AG09309 (cell line): ENCODE measurements around the gene NAGK.
"Not testable (repeated sequence)": the region's sequence is repeated elsewhere in the genome, so short reads cannot be mapped to it uniquely, and the experiment has no call there.

Source experiments
- DNase-seq: peaks from one replicate; pipeline ENCODE4 v3.0.0-alpha.2; 2010; ENCODE audit warnings: low read depth
- H3K4me3 ChIP-seq: 2 replicates; pipeline ENCODE4 v1.5.1; 2011; ENCODE audit warnings: mild to moderate bottlenecking, low read depth, low read length, moderate library complexity; ENCODE audit not compliant: control insufficient read depth
- TF ChIP-seq, protein P1 (sequence below): IDR thresholded peaks from 2 replicates; pipeline ENCODE4 v1.5.1; 2011; ENCODE audit warnings: mild to moderate bottlenecking, low read depth, low read length, inconsistent platforms; ENCODE audit not compliant: insufficient read depth, control insufficient read depth; ENCODE audit errors: missing control alignments

NAGK gene

DNA sequence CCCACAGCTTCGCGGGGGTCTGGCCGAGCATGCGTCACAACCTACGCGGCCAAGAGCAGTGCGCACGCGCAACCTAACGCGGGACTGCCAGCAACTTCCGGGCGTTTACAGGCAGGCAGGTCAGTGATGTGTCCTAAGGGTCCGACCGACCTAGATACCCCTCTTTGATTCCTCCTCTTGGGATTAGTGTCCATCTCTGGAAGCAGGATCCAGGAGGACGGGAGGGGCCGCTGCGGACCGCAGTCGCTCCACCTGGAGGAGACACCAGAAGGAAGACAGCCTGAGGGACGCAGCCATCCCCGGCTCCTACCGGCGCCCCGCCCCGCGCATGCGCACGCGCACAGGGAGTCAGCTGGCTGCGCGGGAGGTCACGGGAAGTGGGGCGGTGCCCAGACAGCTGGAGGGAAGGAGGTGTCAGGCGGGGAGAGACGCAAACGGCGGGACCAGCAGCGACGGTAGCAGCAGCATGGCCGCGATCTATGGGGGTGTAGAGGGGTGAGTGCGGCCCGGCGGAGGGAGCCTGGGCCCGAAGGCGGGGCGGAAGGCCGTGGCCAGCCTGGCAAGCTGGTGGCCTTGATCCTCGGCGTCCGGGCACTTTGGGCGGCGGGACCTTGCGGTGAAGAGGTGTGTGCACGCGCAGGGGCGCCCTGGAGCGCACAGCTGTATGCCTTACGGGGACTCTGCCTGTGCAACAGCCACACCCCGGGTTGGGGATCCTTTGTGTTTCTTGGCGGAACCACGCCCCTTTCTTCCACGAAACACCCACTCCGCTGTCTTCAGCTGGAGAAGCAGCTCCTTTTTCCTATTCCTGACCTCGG is at the start of gene NAGK:
NAGK (plus strand) TSS at position 431 of the 818 bp plus-strand sequence; CDS start at position 467, 36 bp downstream.
- TF ChIP-seq, protein P1, sequence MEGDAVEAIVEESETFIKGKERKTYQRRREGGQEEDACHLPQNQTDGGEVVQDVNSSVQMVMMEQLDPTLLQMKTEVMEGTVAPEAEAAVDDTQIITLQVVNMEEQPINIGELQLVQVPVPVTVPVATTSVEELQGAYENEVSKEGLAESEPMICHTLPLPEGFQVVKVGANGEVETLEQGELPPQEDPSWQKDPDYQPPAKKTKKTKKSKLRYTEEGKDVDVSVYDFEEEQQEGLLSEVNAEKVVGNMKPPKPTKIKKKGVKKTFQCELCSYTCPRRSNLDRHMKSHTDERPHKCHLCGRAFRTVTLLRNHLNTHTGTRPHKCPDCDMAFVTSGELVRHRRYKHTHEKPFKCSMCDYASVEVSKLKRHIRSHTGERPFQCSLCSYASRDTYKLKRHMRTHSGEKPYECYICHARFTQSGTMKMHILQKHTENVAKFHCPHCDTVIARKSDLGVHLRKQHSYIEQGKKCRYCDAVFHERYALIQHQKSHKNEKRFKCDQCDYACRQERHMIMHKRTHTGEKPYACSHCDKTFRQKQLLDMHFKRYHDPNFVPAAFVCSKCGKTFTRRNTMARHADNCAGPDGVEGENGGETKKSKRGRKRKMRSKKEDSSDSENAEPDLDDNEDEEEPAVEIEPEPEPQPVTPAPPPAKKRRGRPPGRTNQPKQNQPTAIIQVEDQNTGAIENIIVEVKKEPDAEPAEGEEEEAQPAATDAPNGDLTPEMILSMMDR: no peak
- peak within 1 kb of the TSS; percentile 52 for H3K4me3 ChIP-seq
- peak; percentile 79 for DNase-seq

DNA sequence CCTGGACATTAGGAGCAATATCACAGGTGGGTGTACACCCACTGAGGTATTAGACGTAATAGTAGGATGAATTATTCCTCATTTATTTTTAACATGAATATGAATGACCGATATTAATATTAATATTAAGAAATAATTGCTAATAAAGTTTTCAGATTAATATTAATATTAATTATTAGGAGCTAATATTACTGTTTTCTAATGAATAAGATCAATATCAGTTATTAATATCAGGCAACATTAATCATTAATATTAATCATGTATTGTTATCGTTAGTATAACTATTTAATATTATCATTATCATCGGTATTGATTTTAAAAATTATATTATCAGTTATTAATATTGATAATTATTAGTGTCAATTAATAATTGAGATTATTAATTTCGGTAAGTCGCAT is 48.5 kb upstream of the NAGK start:
- not testable (repeated sequence) for H3K4me3 ChIP-seq, DNase-seq

DNA sequence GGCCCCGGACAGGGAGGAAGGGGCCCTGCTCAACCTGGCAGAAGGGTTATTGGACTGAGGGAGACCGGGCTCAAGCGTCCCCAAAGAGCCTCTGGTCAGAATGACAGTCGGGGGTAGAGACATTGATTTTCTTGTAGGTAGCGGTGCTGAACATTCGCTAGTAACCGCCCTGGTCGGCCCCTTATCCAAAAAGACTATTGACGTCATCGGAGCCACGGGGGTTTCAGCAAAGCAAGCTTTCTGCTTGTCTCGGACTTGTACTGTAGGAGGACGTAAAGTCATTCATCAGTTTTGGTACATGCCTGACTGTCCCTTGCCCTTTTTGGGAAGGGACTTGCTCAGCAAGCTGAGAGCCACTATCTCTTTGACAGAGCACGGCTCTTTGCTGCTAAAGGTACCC is 47.1 kb upstream of the NAGK start:
- H3K4me3 ChIP-seq, DNase-seq: not testable (repeated sequence)

- DNase-seq, H3K4me3 ChIP-seq: not testable (repeated sequence)
- TF ChIP-seq, protein P1: peak; percentile 2
Observed at GRCh38 chr2:71023553-71024243, 44.8 kb upstream of the NAGK start.

DNA sequence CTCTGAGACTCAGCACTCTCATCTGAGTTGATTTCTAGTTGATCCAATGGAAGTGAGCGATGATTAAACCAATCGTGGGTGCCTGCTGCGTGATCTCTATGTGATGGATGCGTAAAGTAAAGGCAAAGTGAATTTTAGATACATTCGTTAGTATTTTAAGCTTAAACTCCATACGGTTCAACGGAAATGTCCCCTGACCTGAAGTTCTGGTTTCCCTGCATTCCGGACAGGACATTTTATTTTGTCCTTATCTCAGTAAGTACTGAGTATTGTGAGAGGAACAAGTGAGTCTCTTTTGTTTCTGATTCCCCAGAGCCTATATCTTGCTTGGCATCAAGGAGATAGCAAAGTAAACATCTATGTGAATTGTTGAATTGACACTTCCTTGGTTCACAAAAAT is 32.2 kb upstream of the NAGK start:
- H3K4me3 ChIP-seq, DNase-seq: not testable (repeated sequence)

DNA sequence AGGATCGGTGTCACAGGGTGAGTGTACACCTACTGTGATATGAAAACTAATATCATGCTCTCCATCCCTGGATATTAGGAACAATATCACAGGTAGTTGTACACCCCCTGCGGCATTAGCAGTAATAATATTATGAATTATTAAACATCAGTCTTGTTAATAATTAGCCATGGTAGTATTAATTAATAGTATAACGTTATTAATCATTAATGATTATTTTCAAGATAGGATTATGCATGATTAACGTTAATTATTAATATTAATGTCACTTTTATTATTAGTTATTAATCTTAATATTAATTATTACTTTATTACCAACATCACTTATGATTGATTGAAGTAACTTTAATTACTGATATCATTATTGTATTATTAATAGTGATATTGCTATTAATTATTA is 26.2 kb upstream of the NAGK start:
- TF ChIP-seq, protein P1: no peak
- H3K4me3 ChIP-seq: no peak overlapping the region
- DNase-seq: no peak

GRCh38 chr2:71043531-71044407 is 24.7 kb upstream of the NAGK start:
- no peak for DNase-seq
- H3K4me3 ChIP-seq: no peak overlapping the region
- TF ChIP-seq, protein P1: no peak

- DNase-seq: no peak
- H3K4me3 ChIP-seq: no peak overlapping the region
- TF ChIP-seq, protein P1: no peak
Observed at GRCh38 chr2:71045151-71045550, 23.3 kb upstream of the NAGK start.
